Omental fat pad (tissue), 4 donors: Measurements from ENCODE around the gene SIRPA. TPM values are rescaled to one million over a fixed set of nuclear protein-coding genes. Genes with fewer than 3 reads are reported as not detected.

Experiments
- ATAC-seq: fragments of 150-250 bp; one replicate; pipeline ENCODE4 v1.9.1; 2016; ENCODE audit warnings: mild to moderate bottlenecking, moderate library complexity; ENCODE audit not compliant: low FRiP score
- DNase-seq: peaks from one replicate; pipeline ENCODE4 v3.0.0-alpha.2; 2019; ENCODE audit warnings: low spot score
- CTCF ChIP-seq, 3 donors: fragments of 450-650 bp; IDR thresholded peaks; one replicate each; pipeline ENCODE4 v1.5.1; 2016 to 2017; ENCODE audit warnings: antibody characterized with exemption in 3 of 3, mild to moderate bottlenecking in 3 of 3, moderate library complexity in 2 of 3
- total RNA-seq, 4 donors: library from RNA; depleted of rRNA; stranded (reverse); fragments of >200 nt; gene quantifications; one replicate each; pipeline ENCODE4 v1.1.0, GENCODE V29; 2016

SIRPA gene
- total RNA-seq, 4 donors from 2014 or later, result 51.9 to 86.1 (median 77.0) TPM

GRCh38 chr20:1892119-1892385 is 3.2 kb upstream of the SIRPA start:
- ATAC-seq (no peak), DNase-seq (no peak)
- TF ChIP-seq CTCF (IDR thresholded peaks at IDR 0.05), result no peak

GRCh38 chr20:1893721-1894470 is 1.3 kb upstream of the SIRPA start:
- no peak for TF ChIP-seq CTCF (IDR thresholded peaks at IDR 0.05)
- DNase-seq (no peak), ATAC-seq (no peak)

GRCh38 chr20:1894471-1894950 is 696 bp upstream of the SIRPA start:
- DNase-seq, result no peak
- ATAC-seq, result peak; percentile 42
- TF ChIP-seq CTCF (IDR thresholded peaks at IDR 0.05), result no peak

- no peak for DNase-seq
- ATAC-seq, result no peak
- TF ChIP-seq CTCF (IDR thresholded peaks at IDR 0.05), result no peak
Measured at GRCh38 chr20:1895674-1896483, 672 bp downstream of the SIRPA start.

- no peak for TF ChIP-seq CTCF (IDR thresholded peaks at IDR 0.05)
- DNase-seq (no peak), ATAC-seq (no peak)
Measured at GRCh38 chr20:1896484-1897258, 1.5 kb downstream of the SIRPA start.

- TF ChIP-seq CTCF (IDR thresholded peaks at IDR 0.05), result no peak
- DNase-seq, result no peak
- ATAC-seq, result no peak
Measured at GRCh38 chr20:1897541-1897940, 2.3 kb downstream of the SIRPA start.
